Gastroesophageal sphincter (tissue), 3 donors: ENCODE results near the gene KIAA1217.

Experiments used
- CTCF ChIP-seq, 4 experiments: fragments of 200-600 bp in 2 of 4; fragments of 450-650 bp in 2 of 4; sonication (generic) in 1 of 4; IDR thresholded peaks; one replicate each; pipeline ENCODE4 v1.5.1; 2017 to 2019; ENCODE audit warnings: antibody characterized with exemption in 4 of 4, mild to moderate bottlenecking in 2 of 4, moderate library complexity in 2 of 4
- EP300 ChIP-seq: sonication (generic); formaldehyde crosslinking; IDR thresholded peaks from one replicate; pipeline ENCODE4 v1.6.1; 2017; ENCODE audit warnings: antibody characterized with exemption, mild to moderate bottlenecking
- POLR2A ChIP-seq, 2 donors: fragments of 450-650 bp; IDR thresholded peaks; one replicate each; pipeline ENCODE4 v1.6.1; 2017; ENCODE audit warnings: antibody characterized with exemption in 2 of 2, mild to moderate bottlenecking in 2 of 2, moderate library complexity in 1 of 2
- POLR2AphosphoS5 ChIP-seq: sonication (generic); formaldehyde crosslinking; IDR thresholded peaks from one replicate; pipeline ENCODE4 v1.6.1; 2017; ENCODE audit warnings: antibody characterized with exemption

DNA sequence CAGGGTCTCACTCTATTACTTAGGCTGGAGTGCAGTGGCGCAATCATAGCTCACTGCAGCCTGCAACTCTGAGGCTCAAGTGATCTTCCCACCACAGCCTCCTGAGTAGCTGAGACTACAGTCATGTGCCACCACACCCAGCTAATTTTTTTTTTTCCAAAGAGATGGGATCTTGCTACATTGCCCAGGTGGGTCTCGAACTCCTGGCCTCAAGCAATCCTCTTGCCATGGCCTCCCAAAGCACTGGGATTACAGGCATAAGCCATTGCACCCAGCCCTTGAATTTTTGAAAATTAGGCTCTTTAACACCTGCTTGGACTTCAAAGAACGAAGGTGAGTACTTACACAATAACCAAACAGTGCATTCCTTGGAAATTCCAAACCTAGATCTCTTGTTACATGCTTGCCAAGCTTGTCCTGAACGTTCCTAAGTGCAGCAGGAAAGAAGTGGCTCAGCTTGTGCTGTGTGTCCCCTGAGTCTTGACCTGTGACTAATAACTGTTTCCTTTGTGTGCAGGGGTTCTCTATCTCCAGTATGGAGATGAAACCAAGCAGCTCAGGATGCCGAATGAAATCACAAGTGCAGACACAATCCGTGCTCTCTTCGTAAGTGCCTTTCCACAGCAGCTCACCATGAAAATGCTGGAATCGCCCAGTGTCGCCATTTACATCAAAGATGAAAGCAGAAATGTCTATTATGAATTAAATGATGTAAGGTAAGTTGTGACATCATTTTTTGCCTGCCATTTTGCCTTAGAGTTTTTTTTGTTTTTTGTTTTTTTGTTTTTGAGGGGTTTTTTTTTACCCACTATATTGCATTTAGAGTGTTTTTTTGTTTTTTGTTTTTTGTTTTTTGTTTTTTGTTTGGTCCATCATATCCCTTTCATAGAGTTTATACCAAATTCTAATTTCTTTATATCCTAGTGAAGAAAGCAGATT is 223.8 kb downstream of the KIAA1217 start:
- TF ChIP-seq CTCF (IDR thresholded peaks at IDR 0.05) (no peak), POLR2A (IDR thresholded peaks at IDR 0.05) (no peak), POLR2AphosphoS5 (no peak), EP300 (no peak)
